EL (cell line): ENCODE data around the gene NIT1.

Experiments used
- DNase-seq: peaks from one replicate; pipeline ENCODE4 v3.0.0-alpha.2; 2016

Gene NIT1

GRCh38 chr1:161158316-161159010, 40.6 kb downstream of the NIT1 start:
- DNase-seq = no peak

- peak; percentile 88 for DNase-seq
Observed at GRCh38 chr1:161159087-161159912, 41.4 kb downstream of the NIT1 start, which contains the start of gene USP21. USP21 (plus strand) TSS chr1:161159500; CDS start chr1:161160641, 1,141 bp downstream.

- DNase-seq = no peak
Observed at GRCh38 chr1:161159913-161160243, 42.0 kb downstream of the NIT1 start.

GRCh38 chr1:161160671-161161145, 42.8 kb downstream of the NIT1 start:
- DNase-seq = no peak

GRCh38 chr1:161161652-161162051, 43.7 kb downstream of the NIT1 start:
- DNase-seq = no peak

GRCh38 chr1:161162052-161162451, 44.1 kb downstream of the NIT1 start:
- no peak for DNase-seq

GRCh38 chr1:161162806-161163205, 44.9 kb downstream of the NIT1 start:
- DNase-seq = no peak

GRCh38 chr1:161163793-161164192, 45.9 kb downstream of the NIT1 start:
- DNase-seq = no peak

GRCh38 chr1:161164901-161165610, 47.2 kb downstream of the NIT1 start:
- no peak for DNase-seq

GRCh38 chr1:161165742-161166668, 48.1 kb downstream of the NIT1 start, which contains the start of gene PPOX:
PPOX (plus strand) TSS chr1:161166426; CDS start chr1:161166848, 422 bp downstream.
- DNase-seq = peak; percentile 98

GRCh38 chr1:161166669-161167548, 49.0 kb downstream of the NIT1 start:
- no peak for DNase-seq

GRCh38 chr1:161168906-161169305, 51.0 kb downstream of the NIT1 start:
- DNase-seq = no peak
